ENCODE data around the gene CCDC91.

CCDC91 gene

DNA sequence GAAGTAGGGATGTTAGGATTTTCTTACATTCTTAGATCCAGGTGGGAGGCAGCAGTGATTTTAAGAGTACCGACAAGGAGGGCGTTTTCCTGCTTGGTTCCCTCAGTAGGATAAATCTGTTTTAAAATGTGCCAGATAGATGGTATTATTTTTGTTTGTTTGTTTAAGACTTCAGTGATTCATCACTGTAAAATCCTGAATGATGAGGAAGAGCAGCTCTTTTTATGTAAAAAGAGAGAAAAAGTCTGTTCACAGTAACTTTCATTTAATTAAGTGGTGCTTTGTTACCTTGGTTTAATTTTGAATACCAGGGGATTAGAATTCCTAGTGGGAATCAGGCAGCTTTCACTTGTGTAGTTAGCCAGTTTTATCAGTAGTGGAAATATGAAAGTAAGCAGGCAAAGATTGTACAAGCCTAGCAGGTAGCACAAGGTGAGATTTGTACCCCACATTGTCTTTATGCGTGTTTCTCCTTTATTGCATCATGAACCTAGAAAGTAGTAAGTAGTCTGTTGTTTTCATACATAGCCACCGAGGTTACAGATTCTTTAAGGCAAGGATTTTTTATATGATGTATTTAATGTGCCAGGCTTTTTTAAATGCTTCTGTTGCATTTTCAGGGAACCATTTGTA is 349.6 kb downstream of the CCDC91 start:
- no peak overlapping the region for H3K4me3 ChIP-seq (replicated peaks; ENCODE audit: low read depth, low read length)
- TF ChIP-seq, protein P1, sequence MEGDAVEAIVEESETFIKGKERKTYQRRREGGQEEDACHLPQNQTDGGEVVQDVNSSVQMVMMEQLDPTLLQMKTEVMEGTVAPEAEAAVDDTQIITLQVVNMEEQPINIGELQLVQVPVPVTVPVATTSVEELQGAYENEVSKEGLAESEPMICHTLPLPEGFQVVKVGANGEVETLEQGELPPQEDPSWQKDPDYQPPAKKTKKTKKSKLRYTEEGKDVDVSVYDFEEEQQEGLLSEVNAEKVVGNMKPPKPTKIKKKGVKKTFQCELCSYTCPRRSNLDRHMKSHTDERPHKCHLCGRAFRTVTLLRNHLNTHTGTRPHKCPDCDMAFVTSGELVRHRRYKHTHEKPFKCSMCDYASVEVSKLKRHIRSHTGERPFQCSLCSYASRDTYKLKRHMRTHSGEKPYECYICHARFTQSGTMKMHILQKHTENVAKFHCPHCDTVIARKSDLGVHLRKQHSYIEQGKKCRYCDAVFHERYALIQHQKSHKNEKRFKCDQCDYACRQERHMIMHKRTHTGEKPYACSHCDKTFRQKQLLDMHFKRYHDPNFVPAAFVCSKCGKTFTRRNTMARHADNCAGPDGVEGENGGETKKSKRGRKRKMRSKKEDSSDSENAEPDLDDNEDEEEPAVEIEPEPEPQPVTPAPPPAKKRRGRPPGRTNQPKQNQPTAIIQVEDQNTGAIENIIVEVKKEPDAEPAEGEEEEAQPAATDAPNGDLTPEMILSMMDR (IDR thresholded peaks at IDR 0.05; ENCODE audit: insufficient read depth, low read length, poor library complexity, severe bottlenecking), result no peak
- no peaks in the 10 kb centered on the region for H3K27me3 ChIP-seq (replicated peaks; ENCODE audit: control insufficient read depth, insufficient read depth, low read length)
- no peaks in the 10 kb centered on the region for H3K36me3 ChIP-seq (ENCODE audit: control insufficient read depth, insufficient read depth, low read length)
- no peak for DNase-seq (ENCODE audit: extremely low read depth, insufficient read length)

DNA sequence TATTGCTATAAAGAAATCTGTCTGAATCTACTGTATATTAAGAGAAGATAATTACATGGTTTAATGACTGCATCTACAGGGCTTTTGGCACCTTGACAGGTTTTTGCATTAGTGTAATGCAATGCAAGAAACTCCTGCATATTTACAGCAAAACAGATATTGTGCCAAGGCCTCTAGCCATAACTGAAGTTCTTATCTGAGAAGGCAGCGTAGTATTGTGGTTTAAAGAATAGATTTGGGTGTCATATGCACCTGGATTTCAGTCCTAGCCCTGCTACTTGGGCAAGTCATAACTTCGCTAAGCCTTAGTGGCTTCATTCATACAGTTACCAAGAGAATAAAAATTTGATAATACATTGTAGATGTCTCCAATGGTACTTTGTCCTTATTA is 350.1 kb downstream of the CCDC91 start:
- Histone ChIP-seq H3K36me3 (ENCODE audit: control insufficient read depth, insufficient read depth, low read length) (no peaks in the 10 kb centered on the region), H3K27me3 (replicated peaks; ENCODE audit: control insufficient read depth, insufficient read depth, low read length) (no peaks in the 10 kb centered on the region), H3K4me3 (replicated peaks; ENCODE audit: low read depth, low read length) (no peak overlapping the region)
- TF ChIP-seq, protein P1 (IDR thresholded peaks at IDR 0.05; ENCODE audit: insufficient read depth, low read length, poor library complexity, severe bottlenecking), result no peak
- no peak for DNase-seq (ENCODE audit: extremely low read depth, insufficient read length)

GRCh38 chr12:28543021-28543890 is 353.0 kb downstream of the CCDC91 start:
- Histone ChIP-seq H3K27me3 (replicated peaks; ENCODE audit: control insufficient read depth, insufficient read depth, low read length) (no peaks in the 10 kb centered on the region), H3K36me3 (ENCODE audit: control insufficient read depth, insufficient read depth, low read length) (no peaks in the 10 kb centered on the region), H3K4me3 (replicated peaks; ENCODE audit: low read depth, low read length) (no peak overlapping the region)
- TF ChIP-seq, protein P1 (IDR thresholded peaks at IDR 0.05; ENCODE audit: insufficient read depth, low read length, poor library complexity, severe bottlenecking), result no peak
- no peak for DNase-seq (ENCODE audit: extremely low read depth, insufficient read length)

GRCh38 chr12:28550757-28551704 is 360.8 kb downstream of the CCDC91 start:
- TF ChIP-seq, protein P1 (IDR thresholded peaks at IDR 0.05; ENCODE audit: insufficient read depth, low read length, poor library complexity, severe bottlenecking), result no peak

DNA sequence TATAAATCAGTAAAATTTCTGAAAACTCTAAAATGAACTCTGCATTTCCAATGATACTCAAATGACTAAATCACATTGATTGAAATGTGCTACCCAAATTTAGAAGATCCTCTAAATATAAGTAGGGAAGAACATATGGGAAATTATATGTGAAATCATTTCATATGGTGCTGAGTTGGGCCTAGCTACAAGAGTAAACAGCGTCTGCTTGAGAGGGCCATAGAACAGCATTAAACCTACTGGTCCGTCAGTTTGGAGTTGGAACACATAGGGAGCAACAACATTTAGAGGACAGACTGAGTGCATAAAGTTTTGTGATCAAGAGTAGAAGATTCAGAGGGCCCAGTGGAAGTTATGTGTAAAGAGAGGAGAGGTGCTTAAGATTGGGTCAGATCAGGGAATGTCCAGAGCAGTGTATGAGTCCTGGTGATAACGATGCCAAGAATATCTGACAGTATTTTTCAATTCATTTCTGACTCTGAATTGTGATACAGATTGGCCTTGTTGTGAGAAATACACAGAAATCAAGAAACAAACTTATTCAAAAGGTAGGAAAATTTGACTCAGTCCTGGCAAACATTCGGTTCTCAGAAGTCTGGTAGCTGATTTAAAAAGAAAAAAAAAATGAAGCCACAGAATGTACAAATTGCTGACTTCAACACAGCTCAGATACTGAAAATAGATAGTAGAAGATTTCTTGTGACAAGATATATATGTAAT is 362.2 kb downstream of the CCDC91 start:
- no peak for DNase-seq (ENCODE audit: extremely low read depth, insufficient read length)
- no peaks in the 10 kb centered on the region for H3K36me3 ChIP-seq (ENCODE audit: control insufficient read depth, insufficient read depth, low read length)
- TF ChIP-seq, protein P1 (IDR thresholded peaks at IDR 0.05; ENCODE audit: insufficient read depth, low read length, poor library complexity, severe bottlenecking), result no peak
- H3K27me3 ChIP-seq (replicated peaks; ENCODE audit: control insufficient read depth, insufficient read depth, low read length), result no peaks in the 10 kb centered on the region
- no peak overlapping the region for H3K4me3 ChIP-seq (replicated peaks; ENCODE audit: low read depth, low read length)

More at GRCh38 chr12:28550757-28551704, 360.8 kb downstream of the CCDC91 start:
- no peaks in the 10 kb centered on the region for H3K36me3 ChIP-seq (ENCODE audit: control insufficient read depth, insufficient read depth, low read length)
- H3K27me3 ChIP-seq (replicated peaks; ENCODE audit: control insufficient read depth, insufficient read depth, low read length), result no peaks in the 10 kb centered on the region
- no peak overlapping the region for H3K4me3 ChIP-seq (replicated peaks; ENCODE audit: low read depth, low read length)
- no peak for DNase-seq (ENCODE audit: extremely low read depth, insufficient read length)

All from GM06990 (cell line).